HG03045 (cell line): ENCODE measurements around the gene PDYN.
"Not testable (repeated sequence)": the region's sequence is repeated elsewhere in the genome, so short reads cannot be mapped to it uniquely, and the experiment has no call there.

ENCODE experiments used
- ATAC-seq: cut with Tn5 transposase; IDR thresholded peaks from one replicate; pipeline ENCODE4 v1.9.1; 2021; ENCODE audit warnings: mild to moderate bottlenecking, moderate library complexity; ENCODE audit not compliant: unreplicated experiment

PDYN gene

DNA sequence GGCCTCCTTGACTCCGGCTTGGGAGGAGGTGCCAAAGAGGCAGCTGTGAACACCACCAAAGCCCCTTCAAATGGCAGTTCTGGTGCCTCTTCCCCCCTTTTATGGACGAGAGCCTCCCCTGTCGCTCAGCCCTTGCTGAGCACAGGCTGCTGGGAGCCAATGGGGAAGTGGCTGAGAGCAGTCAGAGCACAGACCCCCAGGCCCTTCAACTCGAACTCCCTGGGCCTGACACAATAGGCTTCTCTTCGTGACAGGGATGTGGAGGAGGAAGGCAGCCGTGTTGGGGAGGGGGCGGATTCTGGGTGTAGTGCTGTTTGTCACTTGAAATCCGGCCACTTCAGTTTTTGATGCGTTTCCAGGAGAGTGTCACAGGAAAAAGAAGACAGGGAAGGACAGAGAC, at the start of gene PDYN:
Gene PDYN (minus strand): TSS at position 73 of the 400 bp plus-strand sequence. CDS start 10,974 bp downstream, outside the sequence.
- ATAC-seq = no peak

- ATAC-seq = no peak
These were observed 48.5 kb upstream of the PDYN start for GRCh38 chr20:2042400-2042799.

DNA sequence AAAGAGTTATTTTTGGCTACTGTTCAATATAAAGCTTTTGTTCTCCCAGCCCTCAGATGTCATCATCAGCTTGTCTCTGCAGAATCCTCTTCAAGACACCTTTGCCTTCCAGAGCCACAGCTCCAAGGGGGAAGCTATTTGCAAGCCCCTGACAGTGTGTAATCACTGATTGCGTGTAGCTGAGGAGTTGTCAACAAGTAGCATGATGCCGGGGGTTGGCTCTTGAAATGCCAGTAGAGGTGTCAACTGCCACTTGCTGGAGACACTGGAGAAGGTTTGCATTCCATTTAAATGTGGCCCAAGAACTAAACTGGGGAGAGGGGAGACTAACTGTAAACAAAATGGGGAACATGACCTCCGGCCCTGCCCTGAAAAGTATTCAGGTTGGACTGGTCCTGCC, 44.3 kb upstream of the PDYN start:
- no peak for ATAC-seq

DNA sequence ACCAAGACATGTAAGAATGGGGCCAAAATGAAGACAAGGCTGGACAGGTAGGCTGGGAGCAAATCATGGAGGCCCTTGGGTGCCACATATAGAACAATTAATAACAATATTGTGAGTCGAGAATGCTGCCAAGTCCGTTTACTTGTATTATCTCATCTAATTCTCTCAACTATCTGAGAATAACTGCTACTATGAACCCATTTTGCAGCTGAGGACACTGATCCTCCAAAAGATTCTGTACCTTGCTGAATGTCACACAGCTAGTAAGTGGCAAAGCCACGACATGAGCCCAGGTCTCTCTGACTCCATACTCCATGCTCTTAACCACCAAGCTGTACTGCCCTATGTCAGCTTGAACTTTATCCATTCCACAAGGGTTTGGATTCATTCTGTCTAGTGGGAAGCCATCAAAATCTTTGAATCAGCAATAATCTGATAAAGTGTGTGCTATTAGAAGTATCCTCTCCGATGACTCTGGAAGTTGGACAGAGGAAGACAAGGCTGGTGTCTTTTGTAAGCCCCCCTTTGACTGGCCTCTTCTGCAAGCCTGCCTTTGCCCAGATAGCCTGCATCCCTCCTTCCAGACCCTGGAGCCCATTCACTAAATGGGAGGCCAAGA, 43.5 kb upstream of the PDYN start:
- ATAC-seq = no peak

DNA sequence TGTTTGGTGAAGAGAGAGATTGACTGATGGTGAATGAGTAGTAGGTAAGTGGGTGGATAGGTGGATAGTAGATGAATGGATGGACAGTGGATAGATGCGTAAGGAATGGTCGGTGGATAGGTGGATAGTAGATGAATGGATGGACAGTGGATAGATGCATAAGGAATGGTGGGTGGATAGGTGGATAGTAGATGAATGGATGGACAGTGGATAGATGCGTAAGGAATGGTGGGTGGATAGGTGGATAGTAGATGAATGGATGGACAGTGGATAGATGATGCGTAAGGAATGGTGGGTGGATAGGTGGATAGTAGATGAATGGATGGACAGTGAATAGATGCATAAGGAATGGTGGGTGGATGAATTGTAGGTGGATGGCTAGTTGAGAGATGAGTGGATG, 42.5 kb upstream of the PDYN start:
- not testable (repeated sequence) for ATAC-seq

- ATAC-seq = no peak
These were observed 38.3 kb upstream of the PDYN start for GRCh38 chr20:2032168-2032567.

DNA sequence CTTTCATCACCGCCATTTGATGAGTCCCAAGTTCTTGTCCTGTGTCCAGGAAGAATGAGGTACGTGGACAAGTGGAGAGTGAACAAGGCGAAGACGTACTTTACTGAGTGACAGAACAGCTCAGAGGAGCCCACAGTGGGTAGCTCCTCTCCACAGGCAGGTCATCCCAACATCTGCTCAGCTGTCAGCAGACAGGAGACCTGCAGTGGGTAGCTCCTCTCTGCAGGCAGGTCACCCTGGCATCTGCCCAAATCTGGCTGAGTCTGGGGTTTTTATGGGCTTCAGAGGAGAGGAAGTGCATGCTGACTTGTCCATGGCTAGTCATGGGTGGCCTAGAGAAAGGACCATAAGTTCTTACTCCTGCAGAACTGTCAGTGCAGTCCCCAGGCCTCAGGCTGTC, 32.7 kb upstream of the PDYN start:
- no peak for ATAC-seq

GRCh38 chr20:2026004-2026403, 32.1 kb upstream of the PDYN start:
- no peak for ATAC-seq

DNA sequence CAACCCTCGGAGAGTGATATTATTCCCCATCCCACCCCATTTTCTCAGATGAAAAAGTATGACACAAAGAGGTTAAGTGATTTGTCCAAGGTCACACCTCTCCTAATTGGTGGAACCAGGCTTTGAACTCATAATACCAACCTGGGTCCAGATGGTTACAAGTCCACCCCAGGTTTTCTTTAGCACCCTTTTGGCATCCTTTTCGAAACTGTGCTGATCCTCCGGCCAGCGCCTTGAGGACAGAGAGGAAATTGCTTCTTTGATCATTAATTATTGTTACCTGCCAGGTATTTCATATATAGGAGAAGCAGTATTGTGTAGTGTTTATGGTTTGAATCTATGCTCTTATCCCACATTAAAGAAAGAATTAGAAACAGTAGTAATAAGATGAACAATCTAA, 29.3 kb upstream of the PDYN start:
- ATAC-seq = no peak

GRCh38 chr20:2022163-2022562, 28.3 kb upstream of the PDYN start:
- no peak for ATAC-seq

DNA sequence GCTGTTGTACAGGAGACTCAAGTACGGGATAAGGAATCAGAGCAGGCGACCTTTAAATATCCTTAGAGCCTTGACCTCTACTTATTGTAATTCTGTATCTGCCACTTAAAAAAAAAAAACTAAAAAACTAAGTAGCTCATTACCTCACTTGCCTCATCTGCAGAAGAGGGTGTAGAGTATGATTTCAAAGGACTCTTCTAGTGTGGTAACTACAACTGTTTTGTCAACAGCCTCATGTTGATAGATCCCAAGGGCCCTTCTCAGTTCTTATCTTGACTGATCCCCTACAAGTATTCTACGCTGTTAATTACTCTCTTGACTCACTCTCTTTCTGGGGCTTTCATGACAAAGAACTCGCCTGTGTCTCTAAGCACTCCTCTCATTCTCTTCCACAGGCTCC, 16.7 kb upstream of the PDYN start:
- no peak for ATAC-seq

GRCh38 chr20:2006452-2007361, 12.8 kb upstream of the PDYN start:
- no peak for ATAC-seq

DNA sequence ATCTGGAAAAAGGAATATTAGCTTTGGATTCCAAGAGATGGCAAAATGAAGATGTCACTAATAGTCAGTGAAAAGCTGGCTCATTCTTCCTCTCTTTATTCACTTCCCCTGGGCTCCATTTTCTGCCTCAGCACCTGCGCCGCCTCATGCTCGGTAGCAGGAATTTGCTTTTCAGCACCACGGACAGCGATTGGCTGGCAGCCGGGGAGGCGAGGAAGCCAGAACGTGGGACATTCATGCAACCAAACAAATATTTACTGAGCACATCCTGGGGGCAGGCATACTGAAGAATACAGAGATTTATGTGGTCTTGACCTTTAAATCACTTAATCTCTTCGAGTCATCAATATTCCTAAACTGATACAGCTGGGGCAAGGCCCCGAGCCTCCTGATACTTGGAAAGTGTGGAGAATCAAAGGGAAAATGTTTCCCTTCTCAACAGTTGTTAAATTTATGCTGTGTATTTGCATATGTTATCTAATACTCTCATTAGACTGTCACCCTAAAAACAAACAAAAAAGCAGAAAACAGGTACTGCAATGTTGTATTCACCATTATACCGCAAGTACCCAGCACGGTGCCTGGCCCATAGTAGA, 12.1 kb upstream of the PDYN start:
- no peak for ATAC-seq

- no peak for ATAC-seq
These were observed 11.5 kb upstream of the PDYN start for GRCh38 chr20:2005359-2005758.

DNA sequence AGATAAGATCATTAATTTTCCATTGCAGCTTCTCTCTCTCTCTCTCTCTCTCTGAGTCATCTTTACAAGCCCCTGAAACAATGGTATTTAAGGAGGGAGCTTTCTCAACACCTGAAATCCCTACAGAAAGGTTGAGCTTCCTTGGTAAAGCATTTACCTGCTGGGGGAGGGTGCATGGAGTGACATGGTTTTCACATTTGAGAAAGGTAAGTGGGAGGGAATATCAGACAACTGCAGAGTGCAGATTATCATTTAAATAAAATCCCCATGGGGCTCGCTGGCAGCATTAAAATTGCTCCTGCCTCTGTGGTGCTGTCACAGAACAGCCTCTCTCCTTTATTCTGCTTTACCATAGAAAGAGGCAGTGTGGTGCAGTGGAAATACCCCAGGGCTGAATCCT, 10.3 kb upstream of the PDYN start:
- no peak for ATAC-seq

GRCh38 chr20:2002365-2002764, 8.5 kb upstream of the PDYN start:
- ATAC-seq = no peak

DNA sequence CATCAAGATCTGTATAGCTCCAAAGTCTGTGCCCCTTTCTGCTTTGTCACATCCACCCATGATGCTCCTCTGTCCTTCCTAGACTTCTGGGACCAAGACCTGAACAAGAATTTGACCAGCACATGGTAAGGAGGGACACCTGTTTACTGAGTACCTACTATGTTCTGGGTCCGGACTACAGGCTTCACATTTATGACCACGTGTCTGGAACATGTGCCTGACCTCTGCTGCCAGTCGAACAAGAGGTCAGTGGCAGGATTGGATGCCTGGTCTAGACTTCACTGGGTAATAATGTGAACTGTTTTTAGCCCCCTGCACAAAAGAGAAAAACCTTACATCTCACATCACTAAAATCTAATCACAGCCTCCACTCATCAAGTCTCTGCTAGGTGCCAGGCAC, 7.3 kb upstream of the PDYN start:
- ATAC-seq = no peak

- no peak for ATAC-seq
These were observed 6.4 kb upstream of the PDYN start for GRCh38 chr20:2000285-2000684.

GRCh38 chr20:1998715-1999114, 4.9 kb upstream of the PDYN start:
- ATAC-seq = no peak

- ATAC-seq = no peak
These were observed 4.3 kb upstream of the PDYN start for GRCh38 chr20:1998193-1998520.

GRCh38 chr20:1997483-1998192, 3.8 kb upstream of the PDYN start:
- ATAC-seq = no peak
